Measurements from ENCODE around the gene MUC5B. TPM values are rescaled to one million over a fixed set of nuclear protein-coding genes. Genes with fewer than 3 reads are reported as not detected.

MUC5B gene
- total RNA-seq, 2 donors from 2014 or later, result not detected

GRCh38 chr11:1299621-1300020 lies 76.8 kb downstream of the MUC5B start:
- no peaks in the 10 kb centered on the region for H3K36me3 Mint-ChIP-seq
- no peak overlapping the region for H3K27ac Mint-ChIP-seq
- DNase-seq (ENCODE audit: low spot score in 2 of 2), result peak in 1 of 2 donors; percentile 47
- ATAC-seq, result no peak
- H3K9me3 Mint-ChIP-seq, result no peaks in the 10 kb centered on the region

GRCh38 chr11:1300121-1300520 lies 77.3 kb downstream of the MUC5B start:
- Mint-ChIP-seq H3K36me3 (no peaks in the 10 kb centered on the region), H3K9me3 (no peaks in the 10 kb centered on the region), H3K27ac (no peak overlapping the region)
- ATAC-seq, result no peak
- DNase-seq (ENCODE audit: low spot score in 2 of 2), result no peak

GRCh38 chr11:1300569-1301187 lies 77.8 kb downstream of the MUC5B start:
- peak in 1 of 2 donors; percentile 34 for DNase-seq (ENCODE audit: low spot score in 2 of 2)
- no peak for ATAC-seq
- H3K27ac Mint-ChIP-seq, result no peak overlapping the region
- no peaks in the 10 kb centered on the region for H3K36me3 Mint-ChIP-seq
- H3K9me3 Mint-ChIP-seq, result no peaks in the 10 kb centered on the region

- no peaks in the 10 kb centered on the region for H3K36me3 Mint-ChIP-seq
- H3K27ac Mint-ChIP-seq, result peak overlapping the region in 1 of 2 donors; percentile 3
- H3K9me3 Mint-ChIP-seq, result no peaks in the 10 kb centered on the region
- DNase-seq (ENCODE audit: low spot score in 2 of 2) (no peak), ATAC-seq (no peak)
Measured at GRCh38 chr11:1301220-1302000, 78.5 kb downstream of the MUC5B start.

- Mint-ChIP-seq H3K36me3 (no peaks in the 10 kb centered on the region), H3K9me3 (no peaks in the 10 kb centered on the region), H3K27ac (no peak overlapping the region)
- peak in 1 of 2 donors; percentile 50 for DNase-seq (ENCODE audit: low spot score in 2 of 2)
- ATAC-seq, result no peak
Measured at GRCh38 chr11:1302041-1302460, 79.2 kb downstream of the MUC5B start.

GRCh38 chr11:1302461-1303125 lies 79.7 kb downstream of the MUC5B start:
- ATAC-seq, result no peak
- H3K27ac Mint-ChIP-seq, result peak overlapping the region in 1 of 2 donors; percentile 82
- H3K9me3 Mint-ChIP-seq, result no peaks in the 10 kb centered on the region
- no peaks in the 10 kb centered on the region for H3K36me3 Mint-ChIP-seq
- no peak for DNase-seq (ENCODE audit: low spot score in 2 of 2)

GRCh38 chr11:1303126-1303821 lies 80.4 kb downstream of the MUC5B start:
- DNase-seq (ENCODE audit: low spot score in 2 of 2), result no peak
- ATAC-seq, result no peak
- Mint-ChIP-seq H3K36me3 (no peaks in the 10 kb centered on the region), H3K27ac (peak overlapping the region in 1 of 2 donors; percentile 82), H3K9me3 (no peaks in the 10 kb centered on the region)

GRCh38 chr11:1303973-1304372 lies 81.1 kb downstream of the MUC5B start:
- ATAC-seq (no peak), DNase-seq (ENCODE audit: low spot score in 2 of 2) (no peak)
- Mint-ChIP-seq H3K9me3 (no peaks in the 10 kb centered on the region), H3K36me3 (no peaks in the 10 kb centered on the region), H3K27ac (no peak overlapping the region)

GRCh38 chr11:1304380-1304779 lies 81.5 kb downstream of the MUC5B start:
- DNase-seq (ENCODE audit: low spot score in 2 of 2), result no peak
- Mint-ChIP-seq H3K36me3 (no peaks in the 10 kb centered on the region), H3K27ac (no peak overlapping the region), H3K9me3 (no peaks in the 10 kb centered on the region)
- no peak for ATAC-seq

GRCh38 chr11:1305063-1305495 lies 82.2 kb downstream of the MUC5B start:
- Mint-ChIP-seq H3K27ac (no peak overlapping the region), H3K36me3 (no peaks in the 10 kb centered on the region), H3K9me3 (no peaks in the 10 kb centered on the region)
- ATAC-seq (no peak), DNase-seq (ENCODE audit: low spot score in 2 of 2) (no peak)

GRCh38 chr11:1305501-1306056 lies 82.7 kb downstream of the MUC5B start:
- peaks cover 3% of the 10 kb centered on the region in 2 donors for H3K36me3 Mint-ChIP-seq
- H3K9me3 Mint-ChIP-seq, result peaks cover 0 to 1% of the 10 kb centered on the region in 2 donors
- no peak overlapping the region for H3K27ac Mint-ChIP-seq
- no peak for DNase-seq (ENCODE audit: low spot score in 2 of 2)
- no peak for ATAC-seq

GRCh38 chr11:1306186-1307162 lies 83.6 kb downstream of the MUC5B start:
- ATAC-seq (no peak), DNase-seq (ENCODE audit: low spot score in 2 of 2) (no peak)
- Mint-ChIP-seq H3K36me3 (peaks cover 12% of the 10 kb centered on the region in 2 donors), H3K27ac (peak overlapping the region in 1 of 2 donors; percentile 29), H3K9me3 (peaks cover 3 to 9% of the 10 kb centered on the region in 2 donors)

- ATAC-seq, result no peak
- peaks cover 11% of the 10 kb centered on the region in 2 donors for H3K9me3 Mint-ChIP-seq
- peaks cover 19% of the 10 kb centered on the region in 2 donors for H3K36me3 Mint-ChIP-seq
- H3K27ac Mint-ChIP-seq, result peak overlapping the region in 1 of 2 donors; percentile 56
- no peak for DNase-seq (ENCODE audit: low spot score in 2 of 2)
Measured at GRCh38 chr11:1307163-1307870, 84.5 kb downstream of the MUC5B start.

GRCh38 chr11:1307998-1308742 lies 85.3 kb downstream of the MUC5B start:
- H3K36me3 Mint-ChIP-seq, result peaks cover 19% of the 10 kb centered on the region in 2 donors
- no peak for ATAC-seq
- peak in 1 of 2 donors; percentile 55 for DNase-seq (ENCODE audit: low spot score in 2 of 2)
- H3K27ac Mint-ChIP-seq, result peak overlapping the region; percentile 57 to 86
- H3K9me3 Mint-ChIP-seq, result peaks cover 11 to 13% of the 10 kb centered on the region in 2 donors

All from activated naive CD4-positive, alpha-beta T cell treated with anti-CD3 and anti-CD28 coated beads, Interleukin-2, amount 50 U/mL, for 72 hours (primary cell).